GM12892 (cell line): ENCODE data around the gene CNTN4.

Source experiments
- POLR2A ChIP-seq: IDR thresholded peaks from 2 replicates; pipeline ENCODE4 v1.6.1; 2011; ENCODE audit warnings: low read depth, low read length, control low read depth
- POLR2AphosphoS5 ChIP-seq: IDR thresholded peaks from 2 replicates; pipeline ENCODE4 v1.6.1; 2011; ENCODE audit warnings: low read depth, low read length, control low read depth

DNA sequence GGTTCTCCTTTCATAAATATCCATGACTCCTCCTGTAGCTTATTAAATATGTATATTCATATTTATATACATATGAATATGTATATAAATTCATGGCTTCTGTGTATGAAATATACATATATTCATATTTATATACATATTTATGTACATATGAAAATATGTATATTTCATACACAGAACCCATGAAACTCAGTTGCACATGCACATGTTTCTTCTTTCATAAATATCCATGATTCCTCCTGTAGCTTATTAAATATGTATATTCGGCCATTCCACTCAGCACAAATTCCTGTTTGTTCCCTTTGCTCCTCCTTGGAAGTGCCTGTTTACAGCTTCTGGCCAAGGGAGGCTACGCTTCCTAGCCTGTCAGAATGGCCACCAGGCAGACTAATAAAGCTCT lies 789.9 kb downstream of the CNTN4 start:
- TF ChIP-seq POLR2A (no peak), POLR2AphosphoS5 (no peak)
